Left ventricle myocardium inferior (tissue), 1 donor: Measurements from ENCODE around the gene GPR83. TPM values are rescaled to one million over a fixed set of nuclear protein-coding genes. Genes with fewer than 3 reads are reported as not detected.

ENCODE experiments used
- DNase-seq: peaks from one replicate; pipeline ENCODE4 v3.0.0-alpha.2; 2020
- H3K27ac ChIP-seq: fragments of 200-600 bp; replicated peaks from 2 replicates; pipeline ENCODE4 v1.8.0; 2021
- H3K27me3 ChIP-seq: fragments of 200-600 bp; 2 replicates; pipeline ENCODE4 v1.8.0; 2021; ENCODE audit warnings: low read depth
- H3K36me3 ChIP-seq: fragments of 200-600 bp; 2 replicates; pipeline ENCODE4 v1.8.0; 2021
- H3K4me1 ChIP-seq: fragments of 200-600 bp; 2 replicates; pipeline ENCODE4 v1.8.0; 2021
- H3K4me3 ChIP-seq: fragments of 200-600 bp; 2 replicates; pipeline ENCODE4 v1.8.0; 2021; ENCODE audit warnings: mild to moderate bottlenecking, moderate library complexity
- H3K9me3 ChIP-seq: fragments of 200-600 bp; replicated peaks from 2 replicates; pipeline ENCODE4 v1.8.0; 2021
- intact Hi-C: fragments of 100-400 bp; cut with micrococcal nuclease; formaldehyde crosslinking; loops from one replicate; pipeline ENCODE4 v1.11.0; 2022
- total RNA-seq: library from RNA; stranded (reverse); fragmentation: NEBNext Ultra II Directional; extraction: Animal tissue kit (Norgen Biotek cat#: 25700); gene quantifications from one replicate; pipeline ENCODE4 v1.2.1, GENCODE V29; 2021
- TF ChIP-seq, protein P1 (sequence below): fragments of 200-600 bp; IDR thresholded peaks from 2 replicates; pipeline ENCODE4 v1.8.0; 2021; ENCODE audit warnings: antibody characterized with exemption, mild to moderate bottlenecking, borderline replicate concordance
- donor health status: DM: no; HTN: yes; CAD: no; lungs with severe emphysema.

The GPR83 gene
- total RNA-seq, 1 donor from 2014 or later, result 0.25 TPM

- no peak overlapping the region for H3K4me3 ChIP-seq
- H3K36me3 ChIP-seq, result peaks cover 56% of the 10 kb centered on the region
- no peaks in the 10 kb centered on the region for H3K27me3 ChIP-seq
- no peaks in the 10 kb centered on the region for H3K4me1 ChIP-seq
- intact Hi-C loops, result no loop called here
- TF ChIP-seq, protein P1, sequence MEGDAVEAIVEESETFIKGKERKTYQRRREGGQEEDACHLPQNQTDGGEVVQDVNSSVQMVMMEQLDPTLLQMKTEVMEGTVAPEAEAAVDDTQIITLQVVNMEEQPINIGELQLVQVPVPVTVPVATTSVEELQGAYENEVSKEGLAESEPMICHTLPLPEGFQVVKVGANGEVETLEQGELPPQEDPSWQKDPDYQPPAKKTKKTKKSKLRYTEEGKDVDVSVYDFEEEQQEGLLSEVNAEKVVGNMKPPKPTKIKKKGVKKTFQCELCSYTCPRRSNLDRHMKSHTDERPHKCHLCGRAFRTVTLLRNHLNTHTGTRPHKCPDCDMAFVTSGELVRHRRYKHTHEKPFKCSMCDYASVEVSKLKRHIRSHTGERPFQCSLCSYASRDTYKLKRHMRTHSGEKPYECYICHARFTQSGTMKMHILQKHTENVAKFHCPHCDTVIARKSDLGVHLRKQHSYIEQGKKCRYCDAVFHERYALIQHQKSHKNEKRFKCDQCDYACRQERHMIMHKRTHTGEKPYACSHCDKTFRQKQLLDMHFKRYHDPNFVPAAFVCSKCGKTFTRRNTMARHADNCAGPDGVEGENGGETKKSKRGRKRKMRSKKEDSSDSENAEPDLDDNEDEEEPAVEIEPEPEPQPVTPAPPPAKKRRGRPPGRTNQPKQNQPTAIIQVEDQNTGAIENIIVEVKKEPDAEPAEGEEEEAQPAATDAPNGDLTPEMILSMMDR, result no peak
- H3K9me3 ChIP-seq, result no peaks in the 10 kb centered on the region
- DNase-seq, result no peak
- no peak overlapping the region for H3K27ac ChIP-seq
Observed at GRCh38 chr11:94445641-94446040, 44.4 kb upstream of the GPR83 start.

DNA sequence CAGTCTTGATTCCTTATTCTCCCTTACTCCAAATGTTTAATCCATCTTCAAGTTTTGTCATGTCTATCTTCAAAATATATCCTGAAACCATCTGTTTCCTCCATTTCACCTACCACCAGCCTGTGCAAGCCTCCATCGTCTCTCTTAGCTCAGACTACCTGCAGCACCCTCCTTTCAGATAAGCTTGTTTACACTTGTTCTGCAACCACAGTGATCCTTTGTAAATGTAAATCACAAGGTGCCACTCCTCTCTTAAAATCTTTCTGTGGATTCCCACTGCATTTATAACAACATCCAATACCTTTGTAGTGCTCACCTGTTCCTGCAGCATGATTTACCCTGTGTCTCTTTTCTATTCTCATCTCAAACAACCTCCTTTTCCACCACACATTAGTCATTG is 31.8 kb upstream of the GPR83 start:
- Histone ChIP-seq H3K9me3 (peaks cover 15% of the 10 kb centered on the region), H3K27me3 (no peaks in the 10 kb centered on the region), H3K27ac (no peak overlapping the region), H3K4me1 (no peaks in the 10 kb centered on the region), H3K4me3 (no peak overlapping the region), H3K36me3 (peaks cover 54% of the 10 kb centered on the region)
- intact Hi-C loops, result no loop called here
- TF ChIP-seq, protein P1, result no peak
- no peak for DNase-seq

DNA sequence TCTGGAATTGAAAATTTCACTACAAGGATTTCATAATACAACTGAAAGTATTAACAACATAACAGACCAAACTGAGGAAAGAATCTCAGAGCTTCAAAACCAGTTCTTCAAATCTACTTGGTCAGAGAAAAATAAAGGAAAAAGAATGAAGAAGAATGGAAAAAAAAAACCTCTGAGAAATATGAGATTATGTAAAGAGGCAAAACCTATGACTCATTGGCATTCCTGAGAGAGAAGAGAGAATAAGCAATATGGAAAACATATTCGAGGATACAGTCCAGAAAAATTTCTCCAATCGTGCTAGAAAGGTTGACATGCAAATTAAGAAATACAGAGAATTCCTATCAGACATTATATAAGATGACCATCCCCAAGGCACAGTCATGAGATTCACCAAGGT is 23.4 kb upstream of the GPR83 start:
- Histone ChIP-seq H3K9me3 (peaks cover 25% of the 10 kb centered on the region), H3K27me3 (no peaks in the 10 kb centered on the region), H3K36me3 (peaks cover 64% of the 10 kb centered on the region), H3K27ac (no peak overlapping the region), H3K4me3 (no peak overlapping the region), H3K4me1 (no peaks in the 10 kb centered on the region)
- TF ChIP-seq, protein P1, result no peak
- intact Hi-C loops, result no loop called here
- no peak for DNase-seq

DNA sequence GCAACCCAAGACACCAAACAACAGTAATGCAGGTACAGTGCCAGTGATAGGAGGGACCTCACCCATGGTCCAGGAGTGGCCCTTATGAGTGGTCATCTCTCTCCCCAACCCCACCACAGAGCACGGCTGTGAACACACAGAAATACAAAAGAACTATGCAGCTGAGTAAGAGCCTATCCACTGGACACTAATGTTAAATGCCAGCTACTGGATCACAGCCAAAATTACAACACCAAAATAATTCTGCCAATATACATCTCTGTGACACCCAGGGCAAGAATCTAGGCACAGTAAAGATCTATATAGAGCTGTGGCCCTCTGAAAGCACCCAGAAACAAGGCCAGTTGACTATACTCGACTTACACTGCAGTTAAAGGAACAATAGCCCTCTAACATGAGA is 22.8 kb upstream of the GPR83 start:
- no peaks in the 10 kb centered on the region for H3K4me1 ChIP-seq
- no peak overlapping the region for H3K4me3 ChIP-seq
- TF ChIP-seq, protein P1, result no peak
- peaks cover 20% of the 10 kb centered on the region for H3K9me3 ChIP-seq
- H3K27me3 ChIP-seq, result no peaks in the 10 kb centered on the region
- peaks cover 58% of the 10 kb centered on the region for H3K36me3 ChIP-seq
- DNase-seq, result no peak
- H3K27ac ChIP-seq, result no peak overlapping the region
- intact Hi-C loops, result no loop called here

- Histone ChIP-seq H3K4me1 (no peaks in the 10 kb centered on the region), H3K36me3 (peaks cover 53% of the 10 kb centered on the region), H3K27me3 (no peaks in the 10 kb centered on the region), H3K9me3 (peaks cover 15% of the 10 kb centered on the region), H3K27ac (no peak overlapping the region), H3K4me3 (no peak overlapping the region)
- TF ChIP-seq, protein P1, result no peak
- no peak for DNase-seq
- intact Hi-C loops, result no loop called here
Observed at GRCh38 chr11:94423507-94423906, 22.3 kb upstream of the GPR83 start.
